SK-N-MC (cell line): ENCODE results near the gene SPIRE2.
"Not testable (repeated sequence)": the region's sequence is repeated elsewhere in the genome, so short reads cannot be mapped to it uniquely, and the experiment has no call there.

Source experiments
- EZH2 ChIP-seq: fragments of 200-600 bp; sonication (generic); IDR thresholded peaks from one replicate; pipeline ENCODE4 v1.6.1; 2017; ENCODE audit warnings: antibody characterized with exemption
- FOXP2 ChIP-seq: optimal IDR thresholded peaks from 2 replicates; pipeline ENCODE3; 2011; ENCODE audit warnings: mild to moderate bottlenecking, moderate library complexity; ENCODE audit not compliant: insufficient read depth; ENCODE audit errors: extremely low read length, control extremely low read depth
- POLR2AphosphoS5 ChIP-seq: IDR thresholded peaks from 2 replicates; pipeline ENCODE4 v1.6.1; 2012; ENCODE audit warnings: mild to moderate bottlenecking, low read depth, low read length, borderline replicate concordance

DNA sequence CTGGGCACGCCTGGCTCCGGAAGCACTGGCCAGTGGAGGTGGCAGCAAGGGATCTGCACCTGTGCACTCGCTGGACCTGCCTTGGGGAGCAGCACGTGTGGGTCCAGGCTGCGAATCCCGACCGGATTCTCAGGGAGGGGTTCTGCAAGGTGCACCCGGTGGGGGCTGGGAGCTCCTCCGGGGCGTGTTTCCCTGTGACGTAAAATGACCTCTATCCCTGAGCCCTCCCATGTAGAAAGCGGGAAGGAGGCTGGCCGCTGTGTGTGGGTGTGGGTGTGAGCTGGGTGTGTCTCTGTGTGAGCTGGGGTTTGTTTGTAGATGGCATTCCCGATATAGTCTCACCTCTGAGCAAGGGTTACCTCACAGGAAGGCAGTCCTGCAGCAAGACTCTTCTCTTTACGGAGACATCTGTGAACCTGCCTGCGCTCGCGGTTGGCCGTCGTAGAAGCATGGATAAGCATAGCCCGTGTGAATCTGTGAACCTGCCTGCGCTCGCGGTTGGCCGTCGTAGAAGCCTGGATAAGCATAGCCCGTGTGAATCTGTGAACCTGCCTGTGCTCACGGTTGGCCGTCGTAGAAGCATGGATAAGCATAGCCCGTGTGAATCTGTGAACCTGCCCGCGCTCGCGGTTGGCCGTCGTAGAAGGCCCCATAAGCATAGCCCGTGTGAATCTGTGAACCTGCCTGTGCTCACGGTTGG is 5.5 kb downstream of the SPIRE2 start:
- TF ChIP-seq EZH2, POLR2AphosphoS5, FOXP2: not testable (repeated sequence)
